HG03025 (cell line): ENCODE results near the gene GAS7.

Source experiments
- ATAC-seq: cut with Tn5 transposase; IDR thresholded peaks from one replicate; pipeline ENCODE4 v1.9.1; 2021; ENCODE audit warnings: mild to moderate bottlenecking, moderate library complexity; ENCODE audit not compliant: unreplicated experiment, low FRiP score

The GAS7 gene

DNA sequence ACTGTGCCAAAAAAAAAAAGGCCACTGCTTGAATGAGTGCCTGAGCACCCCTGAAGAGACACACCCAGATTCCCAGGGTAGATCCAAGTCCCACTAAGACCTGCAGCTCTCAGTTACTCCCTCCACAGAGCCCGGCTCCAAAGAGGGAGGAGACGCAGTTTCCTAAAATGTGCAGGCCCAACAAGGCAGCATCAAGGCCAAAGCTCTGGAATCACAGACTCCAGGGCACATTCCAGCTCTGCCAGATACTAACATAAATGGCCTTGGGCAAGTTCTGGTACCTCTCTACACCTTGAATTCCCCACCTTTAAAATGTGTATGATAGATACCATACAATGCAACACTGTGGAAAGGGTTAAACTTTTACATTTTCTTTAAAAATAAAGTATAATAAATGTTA, 57.0 kb downstream of the GAS7 start:
- ATAC-seq, result no peak

DNA sequence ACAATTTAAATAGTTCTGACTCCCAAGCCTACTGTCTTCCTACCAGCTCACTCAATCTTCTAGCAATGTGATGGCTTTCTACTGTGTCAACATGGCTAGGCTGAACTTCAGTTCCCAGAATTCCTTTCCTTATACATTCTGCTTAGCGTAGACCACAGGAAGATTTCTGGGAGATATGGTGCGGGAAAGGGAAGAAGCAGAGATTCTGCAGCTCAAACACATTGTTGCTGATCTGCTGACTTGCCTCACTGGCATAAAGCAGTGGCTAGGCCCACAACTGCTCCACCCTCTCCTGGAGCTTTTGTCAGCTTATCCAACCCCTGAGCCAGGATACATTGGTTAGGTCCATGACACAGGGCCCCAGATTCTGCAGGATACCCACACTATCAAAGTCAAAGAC, 58.8 kb downstream of the GAS7 start:
- no peak for ATAC-seq

DNA sequence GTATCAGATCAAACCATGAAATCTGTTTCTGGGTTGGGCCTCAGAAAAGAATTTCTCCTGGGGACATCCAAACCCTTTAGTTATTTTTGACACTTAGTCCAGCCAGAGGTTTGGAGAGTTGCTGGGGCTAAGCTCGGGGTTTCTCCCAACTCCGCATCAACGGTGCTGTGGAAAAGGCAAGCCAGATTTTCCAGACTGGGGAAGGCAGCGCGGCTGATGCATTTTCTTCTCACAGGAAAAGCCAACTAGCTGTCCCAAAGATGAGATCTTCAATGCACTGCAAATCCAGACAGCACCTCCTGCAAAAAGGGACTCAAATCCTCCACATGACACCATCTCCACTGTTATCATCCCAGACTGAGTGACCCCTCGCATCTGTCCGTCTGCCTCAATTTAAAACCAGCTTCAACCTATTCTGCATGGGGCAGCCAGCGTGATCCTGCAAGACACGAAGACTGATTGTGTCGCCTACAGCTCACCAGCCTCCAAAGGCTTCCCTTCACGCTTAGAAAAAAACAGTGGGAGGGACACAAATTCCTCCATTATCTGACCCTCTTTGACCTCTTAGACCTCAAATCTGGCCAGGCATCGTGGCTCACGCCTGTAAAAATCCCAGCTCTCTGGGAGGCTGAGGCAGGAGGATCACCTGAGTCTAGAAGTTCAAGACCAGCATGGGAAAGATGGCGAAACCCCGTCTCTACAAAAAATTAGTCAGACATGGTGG, 62.0 kb downstream of the GAS7 start:
- ATAC-seq, result no peak

DNA sequence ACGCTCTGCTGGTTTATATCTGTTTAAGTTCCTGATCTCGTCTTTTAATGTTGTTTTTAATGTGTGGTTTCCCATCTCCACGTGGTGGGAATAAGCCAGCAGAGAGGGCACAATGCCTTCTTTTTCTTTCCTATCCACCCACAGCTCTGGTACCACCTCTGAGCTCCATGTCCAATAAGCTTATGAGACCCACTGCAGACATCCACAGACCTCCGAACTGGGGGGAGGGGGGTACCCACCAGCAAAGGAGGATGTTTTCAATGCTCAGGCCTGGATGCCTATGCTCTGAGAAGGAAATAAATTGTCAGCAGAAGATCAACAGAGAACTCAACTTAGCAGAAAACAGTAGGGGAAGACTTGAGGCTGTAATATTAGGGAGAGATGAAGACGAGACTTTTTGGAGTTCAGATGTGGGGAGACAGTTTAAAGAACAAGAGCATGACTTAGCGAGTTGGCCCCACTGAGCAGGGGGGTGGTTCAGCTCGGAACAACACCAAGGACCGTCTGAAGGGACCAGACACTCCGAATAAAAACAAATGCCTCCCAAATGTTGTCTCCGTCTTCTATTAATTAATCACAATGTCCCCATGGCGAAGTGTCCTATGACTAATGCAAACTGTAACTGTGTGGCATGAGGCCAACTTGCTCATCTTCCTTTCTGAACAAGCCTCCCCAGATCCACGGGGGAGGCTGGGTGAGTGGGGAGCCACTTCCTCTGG, 62.7 kb downstream of the GAS7 start:
- ATAC-seq, result no peak

DNA sequence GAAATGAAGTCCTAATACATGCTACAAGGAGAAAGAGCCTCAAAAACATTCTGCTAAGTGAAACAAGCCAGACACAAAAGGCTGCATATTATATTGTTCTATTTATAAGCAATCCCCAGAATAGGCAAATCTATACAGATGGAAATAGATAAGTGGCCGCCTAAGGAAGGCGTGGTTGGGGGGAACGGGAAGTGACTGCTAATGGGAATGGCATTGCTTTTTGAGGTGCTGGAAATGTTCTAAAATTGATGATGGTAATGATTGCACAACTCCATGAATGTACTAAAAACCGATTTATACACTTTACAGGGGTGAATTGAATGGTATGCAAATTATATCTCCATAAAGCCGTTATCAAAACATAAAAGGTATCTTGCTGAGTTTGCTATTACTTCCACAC, 67.7 kb downstream of the GAS7 start:
- no peak for ATAC-seq

DNA sequence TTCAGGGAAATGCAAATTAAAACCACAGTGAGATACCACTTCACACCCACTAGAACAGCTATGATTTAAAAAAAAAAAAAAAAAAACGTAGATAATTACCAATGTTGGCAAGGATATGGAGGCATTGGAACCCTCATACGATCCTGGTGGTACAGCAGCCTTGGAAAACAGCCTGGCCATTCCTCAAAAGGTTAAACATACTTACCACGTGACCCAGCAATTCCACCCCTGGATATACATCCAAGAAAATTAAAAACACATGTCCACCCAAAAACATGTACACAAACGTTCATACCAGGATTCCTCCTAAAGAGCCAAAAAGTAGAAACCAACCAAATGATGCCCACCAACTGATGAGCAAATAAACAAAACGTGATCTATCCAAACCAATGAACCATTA, 68.1 kb downstream of the GAS7 start:
- no peak for ATAC-seq

DNA sequence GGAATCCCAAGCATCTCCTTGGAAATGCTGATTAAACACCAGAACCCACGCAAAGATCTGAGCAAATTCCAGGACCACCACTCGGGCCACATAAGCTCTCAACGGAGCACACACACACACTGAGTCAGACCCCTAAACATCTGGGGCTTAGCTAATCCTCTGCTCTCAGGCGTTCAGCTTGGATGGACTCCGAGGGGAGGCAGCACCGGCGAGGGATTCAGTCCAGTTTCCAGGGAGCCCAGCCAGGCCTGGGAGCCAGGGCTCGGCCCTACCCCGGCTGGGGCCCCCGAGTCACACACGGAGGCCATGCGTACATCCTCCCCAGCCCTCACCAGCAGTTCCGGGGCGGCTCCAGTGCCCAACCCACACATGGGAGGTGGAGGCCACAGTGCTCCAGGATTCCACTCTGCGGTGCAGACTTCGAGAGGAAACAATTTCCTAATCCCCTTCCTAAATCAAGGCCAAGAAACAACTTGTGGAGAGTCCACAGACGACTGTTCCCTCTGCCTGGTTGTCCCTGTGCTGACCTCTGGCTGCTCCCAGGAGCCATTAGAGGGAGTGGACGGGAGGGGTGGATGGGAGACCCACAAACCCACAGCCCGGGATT, 70.5 kb downstream of the GAS7 start:
- ATAC-seq, result no peak

DNA sequence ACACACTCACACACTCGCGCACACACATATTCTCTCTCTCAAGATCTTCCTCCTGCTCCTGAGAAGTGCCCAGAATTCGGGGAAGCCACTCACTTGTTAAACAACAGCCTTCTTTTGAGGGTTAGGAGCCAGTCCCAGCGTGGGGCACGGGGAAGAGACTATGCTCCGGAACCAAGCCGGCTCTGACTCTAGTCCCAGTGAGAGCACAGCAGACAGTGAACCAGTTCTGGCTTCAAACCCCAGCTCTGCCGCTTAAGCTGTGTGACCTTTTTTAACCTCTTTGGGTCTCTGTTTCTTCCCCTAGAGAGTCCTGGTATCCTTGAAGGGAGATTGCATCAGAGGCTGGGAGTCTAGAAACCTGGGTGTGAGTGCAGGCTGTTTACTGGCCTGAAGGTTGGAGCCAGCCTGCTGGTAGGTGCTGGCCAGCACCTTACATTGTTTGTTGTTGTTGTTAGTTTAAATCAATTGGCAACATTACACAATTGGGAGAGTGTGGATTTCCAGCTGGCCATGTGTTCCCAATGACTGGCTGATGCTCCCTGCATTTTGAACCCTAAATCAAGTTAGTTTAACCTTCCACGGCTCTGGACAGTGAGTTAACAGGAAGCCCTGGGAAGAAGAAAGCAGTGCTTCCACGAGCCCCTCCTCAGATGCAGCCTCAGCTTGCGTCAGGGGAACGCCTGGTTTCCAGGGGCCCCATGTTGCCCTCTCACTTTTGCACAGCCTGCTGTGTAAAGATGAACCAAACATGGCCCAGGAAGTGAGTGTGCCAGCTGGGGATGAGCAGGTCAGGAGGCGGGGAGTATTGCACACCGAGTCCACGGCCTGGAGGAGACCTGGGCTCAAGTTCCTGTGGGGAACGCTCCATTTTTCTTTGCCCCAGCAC, 71.5 kb downstream of the GAS7 start:
- ATAC-seq, result no peak

DNA sequence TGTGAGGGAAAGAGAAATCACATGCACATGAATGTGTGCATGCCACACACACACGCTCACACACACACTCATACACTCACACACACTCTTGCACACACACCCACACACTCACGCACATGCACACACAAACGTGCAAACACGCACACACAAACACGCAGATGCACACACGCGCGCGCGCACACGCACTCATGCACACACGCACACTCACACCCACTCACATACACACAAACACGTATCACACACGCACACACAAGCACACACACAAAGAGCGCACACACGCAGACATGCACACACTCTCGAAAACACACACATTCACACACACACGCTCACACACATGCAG, 72.2 kb downstream of the GAS7 start:
- no peak for ATAC-seq

DNA sequence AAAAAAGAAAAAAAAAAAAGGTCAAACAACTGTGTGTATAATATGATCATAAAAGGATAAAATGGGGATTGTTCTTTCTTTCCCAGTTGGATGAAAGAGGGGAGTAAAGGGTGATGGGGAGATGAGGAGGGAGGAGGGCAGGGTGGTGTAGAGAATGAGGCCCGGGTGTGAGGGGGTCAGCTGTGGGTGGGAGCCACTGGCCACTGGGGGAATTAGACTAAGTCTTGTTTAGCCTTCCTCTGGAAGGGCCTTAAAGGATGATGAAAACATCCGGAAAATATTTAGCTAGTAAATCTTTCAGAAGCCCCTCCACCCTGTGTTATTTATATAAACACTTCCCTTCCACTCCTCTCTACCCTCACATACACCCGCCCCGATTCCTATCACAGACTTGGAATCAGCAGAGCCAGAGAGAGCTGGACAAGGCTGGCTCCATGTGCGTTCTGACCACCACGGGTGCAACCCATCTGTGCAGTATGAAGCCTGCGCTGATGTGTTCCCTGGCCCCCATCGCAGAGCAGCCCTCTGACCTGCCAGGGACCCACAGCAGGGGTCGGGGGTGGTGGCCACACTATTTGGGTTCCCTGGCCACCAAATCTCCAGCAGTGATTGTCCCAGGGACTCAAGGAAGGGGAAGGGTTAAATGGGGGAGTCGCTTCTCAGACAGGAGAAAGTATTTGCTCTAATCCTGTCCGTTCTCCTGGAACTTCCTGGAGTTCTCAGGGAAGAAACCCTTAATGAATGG, 72.7 kb downstream of the GAS7 start:
- no peak for ATAC-seq

DNA sequence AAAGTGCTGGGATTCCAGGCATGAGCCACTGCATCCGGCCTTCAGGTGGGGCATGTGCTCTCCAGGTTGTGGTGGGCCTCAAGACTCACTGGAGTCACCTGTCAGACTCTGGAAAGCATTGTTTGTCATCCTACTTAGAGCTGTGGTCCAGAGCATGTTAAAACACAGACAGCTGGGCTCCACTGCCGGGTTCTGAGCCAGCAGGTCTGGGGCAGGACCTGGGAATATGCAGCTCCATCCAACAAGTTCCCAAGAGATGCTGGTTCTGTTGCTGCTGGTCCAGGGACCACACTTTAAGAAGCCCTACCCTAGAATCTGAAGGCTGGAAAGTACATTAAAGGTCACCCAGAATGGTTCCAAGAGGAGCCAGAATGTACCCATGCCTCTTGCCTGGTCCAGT, 75.3 kb downstream of the GAS7 start:
- ATAC-seq, result no peak

DNA sequence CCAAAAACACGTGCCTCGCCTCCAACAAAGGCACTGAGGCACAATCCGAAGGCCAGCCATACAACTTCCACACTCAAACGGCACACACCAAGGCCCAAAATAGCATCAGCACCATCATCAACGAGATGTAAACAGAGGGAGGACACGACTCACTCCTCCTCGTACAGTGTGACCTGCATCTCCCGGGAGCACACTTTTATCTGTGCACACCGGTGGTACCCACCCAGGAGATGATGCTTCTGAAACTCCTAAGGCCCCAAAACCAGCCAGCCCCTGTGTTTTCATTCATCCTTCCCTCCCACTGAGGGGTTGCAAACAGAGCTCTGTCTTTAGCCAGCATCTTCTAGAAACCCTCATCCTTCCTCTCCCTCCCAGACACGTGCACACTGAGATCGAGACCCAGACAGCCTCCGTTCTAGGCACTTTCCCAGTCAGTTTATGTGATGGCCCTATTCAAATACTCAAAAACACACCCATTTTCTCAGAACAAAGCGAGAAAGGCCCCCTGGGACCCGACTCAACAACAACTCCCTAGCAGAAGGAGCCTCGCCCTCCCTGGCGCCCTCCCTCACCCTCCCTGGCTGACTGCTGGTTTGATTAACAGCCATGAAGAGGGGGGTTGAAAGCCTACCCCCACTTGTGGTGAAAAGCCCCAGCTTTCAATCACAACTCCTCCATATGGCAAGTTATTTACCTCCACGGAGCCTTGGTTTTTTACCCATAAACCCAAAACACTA, 76.3 kb downstream of the GAS7 start:
- ATAC-seq, result no peak

DNA sequence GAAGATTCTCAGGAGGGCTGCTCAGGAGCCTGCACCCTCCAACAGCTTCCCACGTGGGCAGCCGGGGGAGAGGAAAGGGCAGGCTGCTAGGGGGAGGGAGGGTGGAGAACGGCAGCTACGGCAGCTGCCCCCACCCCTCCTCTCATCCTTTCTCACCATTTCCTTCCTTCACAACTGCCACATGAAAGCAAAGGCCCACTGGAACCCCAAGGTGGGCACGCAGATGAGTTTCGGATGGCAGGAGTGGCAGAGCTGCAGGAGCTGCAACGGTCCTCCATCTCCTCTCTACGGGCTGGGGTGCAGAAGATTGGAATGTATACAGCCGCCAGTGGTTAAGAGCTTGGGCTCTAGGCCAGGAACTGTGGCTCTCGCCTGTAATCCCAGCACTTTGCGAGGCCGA, 77.7 kb downstream of the GAS7 start:
- no peak for ATAC-seq

DNA sequence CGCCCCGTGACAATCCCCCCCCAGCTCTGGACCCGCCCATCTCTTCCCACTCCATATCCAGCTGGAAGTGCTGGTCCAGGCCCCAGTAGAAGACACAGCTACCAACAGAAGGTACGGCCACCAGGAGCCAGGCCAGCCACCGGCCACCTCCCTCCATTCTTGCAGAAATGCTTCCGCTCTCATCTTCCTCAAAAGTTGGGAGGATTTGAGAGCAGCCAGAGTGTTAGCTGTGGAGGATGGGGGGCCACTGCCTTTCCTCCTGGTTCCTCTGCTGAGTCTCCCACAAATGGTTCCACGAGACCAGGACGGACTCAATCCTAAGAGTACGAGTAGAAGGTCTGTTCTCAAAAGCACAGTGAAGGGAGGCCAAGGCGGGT, 78.3 kb downstream of the GAS7 start:
- ATAC-seq, result no peak

DNA sequence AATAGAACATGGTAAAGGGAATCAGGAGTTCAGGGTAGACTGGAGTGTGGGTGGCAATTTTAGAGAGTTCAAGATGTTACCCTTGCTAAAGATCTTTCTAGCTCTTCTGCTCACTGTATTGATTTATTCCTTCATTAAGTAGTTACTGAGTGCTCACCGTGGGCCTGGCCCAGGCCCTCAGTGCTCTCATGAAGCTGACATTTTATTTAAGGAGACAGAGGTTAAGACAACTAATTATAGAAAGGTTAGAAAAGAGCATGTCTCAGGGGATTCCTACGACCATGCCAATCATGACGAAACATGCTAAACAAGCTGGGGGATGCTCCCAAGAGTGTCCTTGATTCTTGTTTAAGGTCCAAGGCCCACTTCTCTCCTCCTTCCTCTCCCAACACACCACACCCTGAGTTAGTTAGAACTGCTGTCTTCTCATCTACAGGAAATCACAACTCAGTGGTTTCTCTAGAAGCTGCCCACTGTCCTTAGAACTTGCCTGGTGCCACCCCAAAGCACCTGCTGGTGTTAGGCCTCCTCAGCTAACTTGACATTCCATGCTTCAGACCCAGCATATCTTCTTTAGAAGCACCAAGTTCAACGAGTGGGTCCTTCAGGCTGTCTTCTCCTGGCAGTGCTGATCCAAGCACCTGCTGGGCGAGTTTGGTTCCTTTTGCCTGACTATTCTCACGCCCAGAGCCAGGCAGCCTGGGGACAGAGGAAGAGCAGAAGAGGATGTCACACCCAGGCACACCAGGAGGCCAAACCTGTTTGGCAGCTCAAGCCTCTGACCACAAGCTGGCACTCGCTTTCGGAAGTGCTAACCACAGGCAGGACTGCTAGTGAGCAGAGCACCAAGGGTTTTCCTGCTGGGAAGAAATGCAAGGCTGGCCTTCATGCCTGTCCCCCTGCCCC, 79.0 kb downstream of the GAS7 start:
- ATAC-seq, result no peak

DNA sequence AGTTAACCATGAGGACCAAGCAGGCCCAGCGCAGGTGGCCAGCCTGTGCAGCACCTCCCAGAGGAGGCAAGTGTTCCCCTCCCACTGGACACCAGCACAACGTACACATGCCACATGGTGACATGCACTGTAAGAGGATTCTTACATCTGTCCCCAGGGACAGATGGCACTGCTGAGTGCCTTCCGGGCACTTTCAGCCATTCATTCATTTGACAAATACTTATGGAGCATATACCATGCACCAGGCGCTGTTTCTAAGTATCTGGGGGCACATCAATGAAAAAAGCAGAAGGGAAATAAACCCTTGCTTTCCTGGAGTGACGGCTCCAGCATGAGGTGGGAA, 79.6 kb downstream of the GAS7 start:
- no peak for ATAC-seq

DNA sequence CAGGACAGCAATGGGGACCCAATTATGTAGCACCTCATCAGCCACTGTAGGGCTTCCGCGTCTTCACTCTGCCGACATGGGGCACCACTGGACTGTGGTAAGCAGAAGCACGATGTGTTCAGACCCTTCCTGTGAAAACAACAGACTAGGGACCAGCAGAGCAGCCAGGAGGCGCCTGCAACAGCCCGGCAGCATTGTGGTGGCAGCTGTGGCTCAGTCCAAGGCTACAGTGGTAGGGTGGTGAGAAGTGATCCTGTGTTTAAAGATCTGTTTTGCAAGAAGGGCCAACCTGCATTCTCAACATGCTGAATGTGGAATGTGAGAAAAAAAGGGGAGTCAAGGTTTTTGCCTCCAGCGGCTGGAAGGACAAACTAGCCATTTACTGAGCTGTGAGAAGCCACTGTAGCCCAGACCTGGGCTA, 80.8 kb downstream of the GAS7 start:
- no peak for ATAC-seq

DNA sequence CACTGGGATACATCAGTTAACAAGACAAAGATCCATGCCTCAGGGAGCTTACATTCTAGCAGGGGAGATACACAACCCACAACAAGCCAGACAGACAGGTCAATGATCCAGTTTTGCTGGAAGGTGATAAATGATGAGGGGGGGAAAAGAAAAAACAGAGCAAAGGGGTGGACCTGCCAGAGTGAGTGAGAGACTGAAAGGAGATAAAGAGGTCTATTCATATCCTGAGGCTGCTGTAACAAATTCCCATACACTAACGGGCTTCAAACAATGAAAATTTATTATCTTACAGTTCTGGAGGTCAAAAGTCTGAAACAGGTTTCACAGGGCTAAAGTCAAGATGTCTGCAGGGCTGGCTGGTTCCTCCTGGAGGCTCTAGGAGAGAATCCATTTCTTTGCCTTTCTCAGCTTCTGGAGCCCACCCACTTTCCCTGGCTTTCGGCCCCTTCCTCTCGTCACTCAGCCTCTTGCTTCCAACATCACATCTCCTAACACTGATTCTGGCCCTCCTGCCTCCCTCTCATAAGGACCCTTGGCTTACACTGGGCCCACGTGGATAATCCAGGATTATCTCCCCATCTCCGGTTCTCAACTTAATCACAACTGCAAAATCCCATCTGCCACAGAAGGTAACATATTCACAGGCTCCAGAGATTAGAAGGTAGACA, 81.5 kb downstream of the GAS7 start:
- ATAC-seq, result no peak
